ENCODE results near the gene RO60. TPM values are rescaled to one million over a fixed set of nuclear protein-coding genes. Genes with fewer than 3 reads are reported as not detected.

The RO60 gene
- total and polyA plus RNA-seq, 2 donors (not counting 1 experiment from before 2014, with no cell fraction given): 8.2 to 66.4 TPM

GRCh38 chr1:193054169-193054675, 5.2 kb upstream of the RO60 start:
- no peak overlapping the region for H2AFZ ChIP-seq (ENCODE audit: insufficient read depth, low read depth, low read length, poor library complexity, severe bottlenecking)
- 100% methylated on average over 2 of the region's 4 CpGs for WGBS (ENCODE audit: insufficient coverage)
- ChIA-PET POLR2A (no interaction called here), CTCF (no interaction called here)
- H3K9ac ChIP-seq (ENCODE audit: low read length): no peak overlapping the region
- H3K4me1 ChIP-seq (ENCODE audit: control insufficient read depth in 2 of 2, insufficient read depth in 2 of 2, low read length in 2 of 2): peaks cover 9 to 13% of the 10 kb centered on the region in 2 donors
- H3K27me3 ChIP-seq (replicated peaks in 1 of 4; ENCODE audit: control extremely low read depth in 1 of 4, control insufficient read depth in 3 of 4, insufficient read depth in 4 of 4, low read length in 3 of 4): no peaks in the 10 kb centered on the region
- intact Hi-C loops (cut with micrococcal nuclease): no loop called here
- no peaks in the 10 kb centered on the region for H3K9me3 ChIP-seq (ENCODE audit: control extremely low read depth in 1 of 3, control insufficient read depth in 2 of 3, insufficient read depth in 1 of 3, low read length in 2 of 3)
- Mint-ChIP-seq H3K9me3 (ENCODE audit: insufficient read depth) (no peaks in the 10 kb centered on the region), H3K27me3 (no peaks in the 10 kb centered on the region), H3K4me3 (no peak overlapping the region), H3K27ac (no peak overlapping the region), H3K4me1 (peaks cover 22% of the 10 kb centered on the region)
- no peak overlapping the region for H3K4me2 ChIP-seq (replicated peaks; ENCODE audit: low read depth, low read length, poor library complexity, severe bottlenecking)
- peaks cover 26% of the 10 kb centered on the region for H4K20me1 ChIP-seq (ENCODE audit: control insufficient read depth, insufficient read depth, low read length, poor library complexity, severe bottlenecking)
- TF ChIP-seq, protein P1, sequence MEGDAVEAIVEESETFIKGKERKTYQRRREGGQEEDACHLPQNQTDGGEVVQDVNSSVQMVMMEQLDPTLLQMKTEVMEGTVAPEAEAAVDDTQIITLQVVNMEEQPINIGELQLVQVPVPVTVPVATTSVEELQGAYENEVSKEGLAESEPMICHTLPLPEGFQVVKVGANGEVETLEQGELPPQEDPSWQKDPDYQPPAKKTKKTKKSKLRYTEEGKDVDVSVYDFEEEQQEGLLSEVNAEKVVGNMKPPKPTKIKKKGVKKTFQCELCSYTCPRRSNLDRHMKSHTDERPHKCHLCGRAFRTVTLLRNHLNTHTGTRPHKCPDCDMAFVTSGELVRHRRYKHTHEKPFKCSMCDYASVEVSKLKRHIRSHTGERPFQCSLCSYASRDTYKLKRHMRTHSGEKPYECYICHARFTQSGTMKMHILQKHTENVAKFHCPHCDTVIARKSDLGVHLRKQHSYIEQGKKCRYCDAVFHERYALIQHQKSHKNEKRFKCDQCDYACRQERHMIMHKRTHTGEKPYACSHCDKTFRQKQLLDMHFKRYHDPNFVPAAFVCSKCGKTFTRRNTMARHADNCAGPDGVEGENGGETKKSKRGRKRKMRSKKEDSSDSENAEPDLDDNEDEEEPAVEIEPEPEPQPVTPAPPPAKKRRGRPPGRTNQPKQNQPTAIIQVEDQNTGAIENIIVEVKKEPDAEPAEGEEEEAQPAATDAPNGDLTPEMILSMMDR (IDR thresholded peaks at IDR 0.05): no peak
- no peak for TF ChIP-seq EZH2 (IDR thresholded peaks at IDR 0.05; ENCODE audit: borderline replicate concordance, insufficient read depth, low read depth, low read length, poor library complexity, severe bottlenecking)
- no peak overlapping the region for H3K4me3 ChIP-seq (ENCODE audit: control extremely low read depth in 1 of 5, extremely low read depth in 1 of 5, insufficient read depth in 1 of 5, low read depth in 2 of 5, low read length in 4 of 5)
- no peak for ATAC-seq (ENCODE audit: low read depth)
- H3K79me2 ChIP-seq (ENCODE audit: control insufficient read depth, insufficient read depth, low read length): peaks cover 66% of the 10 kb centered on the region
- H3K27ac ChIP-seq (ENCODE audit: low read length in 2 of 2): no peak overlapping the region
- peaks cover 0 to 13% of the 10 kb centered on the region in 2 experiments for H3K36me3 ChIP-seq (replicated peaks in 1 of 2; ENCODE audit: control extremely low read depth in 1 of 2, control insufficient read depth in 1 of 2, extremely low read depth in 1 of 2, insufficient read depth in 2 of 2, low read length in 1 of 2)
- no peak for DNase-seq

- H3K27me3 Mint-ChIP-seq: no peaks in the 10 kb centered on the region
- peaks cover 15% of the 10 kb centered on the region for H4K20me1 ChIP-seq (ENCODE audit: control insufficient read depth, insufficient read depth, low read length, poor library complexity, severe bottlenecking)
- ATAC-seq (ENCODE audit: low read depth) (peak; percentile 11), DNase-seq (peak; percentile 65)
- TF ChIP-seq, protein P1 (IDR thresholded peaks at IDR 0.05): no peak
- TF ChIP-seq EZH2 (IDR thresholded peaks at IDR 0.05; ENCODE audit: borderline replicate concordance, insufficient read depth, low read depth, low read length, poor library complexity, severe bottlenecking): no peak
- ChIA-PET CTCF (interaction anchor here (0.8 to 2.3 kb wide), 11 partner anchors 9 to 584 kb away, joined by 3 to 20 read pairs (median 8); partner anchors contain the start of genes CDC73 and RGS2), POLR2A (interaction anchor here (1.6 to 1.8 kb wide), 2 partner anchors 63 to 251 kb away, joined by 9 to 14 read pairs; partner anchors contain the start of gene CDC73)
- H3K27ac ChIP-seq (ENCODE audit: low read length in 2 of 2): peak overlapping the region; percentile 89 to 94
- peaks cover 47% of the 10 kb centered on the region for H3K4me1 Mint-ChIP-seq
- peaks cover 93% of the 10 kb centered on the region for H3K79me2 ChIP-seq (ENCODE audit: control insufficient read depth, insufficient read depth, low read length)
- WGBS (ENCODE audit: insufficient coverage): under 1% methylated on average over 37 of the region's 37 CpGs
- H3K4me2 ChIP-seq (replicated peaks; ENCODE audit: low read depth, low read length, poor library complexity, severe bottlenecking): peak overlapping the region; percentile 91
- H3K9ac ChIP-seq (ENCODE audit: low read length): peak overlapping the region; percentile 99
- H3K9me3 Mint-ChIP-seq (ENCODE audit: insufficient read depth): no peaks in the 10 kb centered on the region
- no peaks in the 10 kb centered on the region for H3K27me3 ChIP-seq (replicated peaks in 1 of 4; ENCODE audit: control extremely low read depth in 1 of 4, control insufficient read depth in 3 of 4, insufficient read depth in 4 of 4, low read length in 3 of 4)
- intact Hi-C loops (cut with micrococcal nuclease): loop anchor here (1.0 to 5.0 kb wide), 8 partner anchors 47 to 1230 kb away; partner anchors contain the start of genes CDC73, GLRX2 and RGS1
- peaks cover 21 to 25% of the 10 kb centered on the region in 2 donors for H3K4me1 ChIP-seq (ENCODE audit: control insufficient read depth in 2 of 2, insufficient read depth in 2 of 2, low read length in 2 of 2)
- H2AFZ ChIP-seq (ENCODE audit: insufficient read depth, low read depth, low read length, poor library complexity, severe bottlenecking): peak overlapping the region; percentile 95
- H3K4me3 ChIP-seq (ENCODE audit: control extremely low read depth in 1 of 5, extremely low read depth in 1 of 5, insufficient read depth in 1 of 5, low read depth in 2 of 5, low read length in 4 of 5): peak overlapping the region; percentile 62 to 99 (median 91)
- peak overlapping the region; percentile 99 for H3K27ac Mint-ChIP-seq
- H3K36me3 ChIP-seq (replicated peaks in 1 of 2; ENCODE audit: control extremely low read depth in 1 of 2, control insufficient read depth in 1 of 2, extremely low read depth in 1 of 2, insufficient read depth in 2 of 2, low read length in 1 of 2): no peaks in the 10 kb centered on the region
- peaks cover 0 to 2% (median 0%) of the 10 kb centered on the region in 3 donors for H3K9me3 ChIP-seq (ENCODE audit: control extremely low read depth in 1 of 3, control insufficient read depth in 2 of 3, insufficient read depth in 1 of 3, low read length in 2 of 3)
- H3K4me3 Mint-ChIP-seq: peak overlapping the region; percentile 98
Measured at GRCh38 chr1:193058529-193059281, 707 bp upstream of the RO60 start.
